Heart left ventricle (tissue), 16 donors: ENCODE data around the gene EVC2. TPM values are rescaled to one million over a fixed set of nuclear protein-coding genes. Genes with fewer than 3 reads are reported as not detected.

Experiments used
- ATAC-seq, 4 donors: fragments of 200-7000 bp; cut with Tn5 transposase; one replicate each; pipeline ENCODE4 v1.9.1; 2020 to 2022; ENCODE audit warnings: moderate library complexity in 4 of 4, mild to moderate bottlenecking in 3 of 4, moderate number of reproducible peaks in 1 of 4
- DNase-seq, 5 donors: peaks; one replicate each; pipeline ENCODE4 v3.0.0-alpha.2; 2020
- H3K27ac ChIP-seq, 12 donors: fragments of 200-600 bp; sonication (generic) in 4 of 12; one replicate each; pipeline versions ENCODE4 v1.5.0 to v1.8.0; 2016 to 2022; ENCODE audit warnings: mild to moderate bottlenecking in 2 of 12
- H3K27me3 ChIP-seq, 9 donors: fragments of 200-600 bp; sonication (generic) in 2 of 9; one replicate each; pipeline versions ENCODE4 v1.5.1 to v1.8.0; 2016 to 2022; ENCODE audit warnings: mild to moderate bottlenecking in 3 of 9
- H3K36me3 ChIP-seq, 9 donors: fragments of 200-600 bp; sonication (generic) in 2 of 9; one replicate each; pipeline versions ENCODE4 v1.5.0 to v1.8.0; 2018 to 2022; ENCODE audit warnings: mild to moderate bottlenecking in 2 of 9
- H3K4me1 ChIP-seq, 12 donors: fragments of 200-600 bp; sonication (generic) in 4 of 12; one replicate each; pipeline versions ENCODE4 v1.5.0 to v1.8.0; 2016 to 2022; ENCODE audit warnings: mild to moderate bottlenecking in 3 of 12
- H3K4me3 ChIP-seq, 12 donors: fragments of 200-600 bp; sonication (generic) in 4 of 12; one replicate each; pipeline versions ENCODE4 v1.5.0 to v1.8.0; 2017 to 2022; ENCODE audit warnings: mild to moderate bottlenecking in 9 of 12, moderate library complexity in 4 of 12
- H3K9me3 ChIP-seq, 12 donors: fragments of 200-600 bp; sonication (generic) in 4 of 12; one replicate each; pipeline versions ENCODE4 v1.5.0 to v1.8.0; 2016 to 2022; ENCODE audit warnings: mild to moderate bottlenecking in 1 of 12
- POLR2A ChIP-seq, 2 donors: fragments of 450-650 bp; IDR thresholded peaks; one replicate each; pipeline ENCODE4 v1.6.1; 2017; ENCODE audit warnings: antibody characterized with exemption in 2 of 2, mild to moderate bottlenecking in 2 of 2, moderate library complexity in 2 of 2
- WGBS, 4 donors: extraction: QIAGEN DNeasy Blood & Tissue Kit in 2 of 4; methylation state at CpG; one replicate each; pipeline versions ENCODE4 v1.1.5 to v1.1.7; 2013 to 2018; 5-methylcytosine and 5-hydroxymethylcytosine counted together
- intact Hi-C, 10 donors: fragments of 100-400 bp; cut with DNase I; formaldehyde crosslinking; loops; one replicate each; pipeline versions ENCODE4 v1.11.1 to v1.14.2; 2022
- polyA plus RNA-seq, 2 donors: library from polyadenylated mRNA; stranded (reverse); fragments of 200-250 nt; gene quantifications; one replicate each; pipeline ENCODE4 v1.2.3, GENCODE V29; 2013
- total RNA-seq, 9 donors: library from RNA; depleted of rRNA in 2 of 9; stranded (reverse); fragments of >200 nt in 2 of 9; fragmentation: NEBNext Ultra II Directional in 3 of 9; extraction: Animal tissue kit (Norgen Biotek cat#: 25700) in 3 of 9; gene quantifications; one replicate each; pipeline versions ENCODE4 v1.1.0 to v1.2.4, GENCODE V29; 2016 to 2023
- TF ChIP-seq, protein P1 (sequence below), 12 donors: fragments of 200-600 bp; sonication (generic) in 4 of 12; IDR thresholded peaks; one replicate each; pipeline versions ENCODE4 v1.5.0 to v1.8.0; 2018 to 2022; ENCODE audit warnings: antibody characterized with exemption in 12 of 12, mild to moderate bottlenecking in 5 of 12
- donor health status: ischemic (EF 13 %, LVEDD 7.1; RV severe dilation, severe dysfunction).
- donor health status: healthy with polysubstance abuse.
- donor health status: DM: no; HTN: yes; CAD: no.
- donor health status: DM: no; HTN: no; CAD: no.
- donor health status: ischemic (EF 25% LVEDD 6.9; RV normal size, moderate dysfunction).
- donor health status: ischemic (EF 25% LVEDD 5.7; RV mildly dilated, moderate dysfunction).
- donor health status: healthy.
- donor health status: DM: yes; HTN: yes; CAD: no.
- donor health status: ischemic (EF 35%, LVEDD 5.7; RV mildly dilated, moderate dysfunction).
- donor health status: nonischemic (EF 11% LVEDD 7.7; RV severe dilation, severe dysfunction).
- donor health status: DM: yes; HTN: yes; CAD: no.
- donor health status: PGD.
- donor health status: ischemic (EF 29% LVEDD 5.4; RV normal size, mild dysfunction).
- donor health status: nonischemic (EF 23%, LVEDD 6.1; RV moderate dilation, normal function).

Gene EVC2
- total and polyA plus RNA-seq, 11 donors, result 0.46 to 3.1 (median 0.95) TPM

DNA sequence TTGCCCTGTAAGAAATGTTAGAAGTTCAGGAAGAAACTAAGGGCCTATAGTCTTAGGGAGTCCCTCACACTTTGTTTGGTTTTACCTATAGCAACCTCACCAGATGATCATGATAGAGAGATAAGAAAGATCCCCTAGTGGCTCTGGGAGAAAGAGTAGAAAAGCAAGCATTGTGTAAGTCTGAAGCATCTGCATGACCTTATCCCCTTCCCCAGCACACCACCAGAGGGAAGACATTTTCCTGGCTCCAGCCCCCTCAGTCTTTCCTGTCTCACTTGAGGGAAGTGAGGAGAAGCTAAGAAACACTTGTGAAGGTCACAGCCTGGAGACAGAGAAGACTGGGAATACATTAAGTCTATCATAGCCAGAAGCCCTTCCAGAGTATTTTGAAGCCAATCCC, 154.0 kb downstream of the EVC2 start:
- no peaks in the 10 kb centered on the region for H3K27me3 ChIP-seq
- intact Hi-C loops, result no loop called here
- H3K4me3 ChIP-seq, result no peak overlapping the region
- TF ChIP-seq, protein P1, sequence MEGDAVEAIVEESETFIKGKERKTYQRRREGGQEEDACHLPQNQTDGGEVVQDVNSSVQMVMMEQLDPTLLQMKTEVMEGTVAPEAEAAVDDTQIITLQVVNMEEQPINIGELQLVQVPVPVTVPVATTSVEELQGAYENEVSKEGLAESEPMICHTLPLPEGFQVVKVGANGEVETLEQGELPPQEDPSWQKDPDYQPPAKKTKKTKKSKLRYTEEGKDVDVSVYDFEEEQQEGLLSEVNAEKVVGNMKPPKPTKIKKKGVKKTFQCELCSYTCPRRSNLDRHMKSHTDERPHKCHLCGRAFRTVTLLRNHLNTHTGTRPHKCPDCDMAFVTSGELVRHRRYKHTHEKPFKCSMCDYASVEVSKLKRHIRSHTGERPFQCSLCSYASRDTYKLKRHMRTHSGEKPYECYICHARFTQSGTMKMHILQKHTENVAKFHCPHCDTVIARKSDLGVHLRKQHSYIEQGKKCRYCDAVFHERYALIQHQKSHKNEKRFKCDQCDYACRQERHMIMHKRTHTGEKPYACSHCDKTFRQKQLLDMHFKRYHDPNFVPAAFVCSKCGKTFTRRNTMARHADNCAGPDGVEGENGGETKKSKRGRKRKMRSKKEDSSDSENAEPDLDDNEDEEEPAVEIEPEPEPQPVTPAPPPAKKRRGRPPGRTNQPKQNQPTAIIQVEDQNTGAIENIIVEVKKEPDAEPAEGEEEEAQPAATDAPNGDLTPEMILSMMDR (IDR thresholded peaks at IDR 0.05), result no peak
- TF ChIP-seq POLR2A (IDR thresholded peaks at IDR 0.05), result no peak
- H3K27ac ChIP-seq, result no peak overlapping the region
- H3K9me3 ChIP-seq, result peaks cover 0 to 12% (median 0%) of the 10 kb centered on the region in 12 donors
- peaks cover 0 to 10% (median 0%) of the 10 kb centered on the region in 9 donors for H3K36me3 ChIP-seq
- no peak for DNase-seq
- H3K4me1 ChIP-seq, result no peaks in the 10 kb centered on the region
- ATAC-seq, result no peak

GRCh38 chr4:5553801-5554200, 154.6 kb downstream of the EVC2 start:
- intact Hi-C loops, result no loop called here
- peak in 1 of 4 donors; percentile 18 for ATAC-seq
- 81 to 87% (median 85%) methylated on average over 5 of the region's 5 CpGs for WGBS, 4 donors
- Histone ChIP-seq H3K27me3 (no peaks in the 10 kb centered on the region), H3K36me3 (peaks cover 0 to 10% (median 0%) of the 10 kb centered on the region in 9 donors), H3K4me3 (no peak overlapping the region), H3K9me3 (peaks cover 0 to 14% (median 0%) of the 10 kb centered on the region in 12 donors), H3K27ac (no peak overlapping the region), H3K4me1 (no peaks in the 10 kb centered on the region)
- TF ChIP-seq, protein P1 (IDR thresholded peaks at IDR 0.05), result no peak
- TF ChIP-seq POLR2A (IDR thresholded peaks at IDR 0.05), result no peak
- DNase-seq, result no peak

- TF ChIP-seq POLR2A (IDR thresholded peaks at IDR 0.05), result no peak
- H3K4me1 ChIP-seq, result no peaks in the 10 kb centered on the region
- H3K4me3 ChIP-seq, result no peak overlapping the region
- no peak overlapping the region for H3K27ac ChIP-seq
- DNase-seq (no peak), ATAC-seq (no peak)
- peaks cover 0 to 6% (median 0%) of the 10 kb centered on the region in 9 donors for H3K36me3 ChIP-seq
- H3K9me3 ChIP-seq, result peaks cover 0 to 8% (median 0%) of the 10 kb centered on the region in 12 donors
- intact Hi-C loops, result no loop called here
- WGBS, 4 donors, result 87 to 90% (median 88%) methylated on average over 3 of the region's 3 CpGs
- no peaks in the 10 kb centered on the region for H3K27me3 ChIP-seq
Observed at GRCh38 chr4:5552451-5552850, 155.9 kb downstream of the EVC2 start.

GRCh38 chr4:5547651-5548249, 160.6 kb downstream of the EVC2 start:
- intact Hi-C loops, result no loop called here
- no peaks in the 10 kb centered on the region for H3K27me3 ChIP-seq
- H3K4me3 ChIP-seq, result no peak overlapping the region
- H3K27ac ChIP-seq, result no peak overlapping the region
- ATAC-seq (no peak), DNase-seq (no peak)
- no peaks in the 10 kb centered on the region for H3K4me1 ChIP-seq
- WGBS, 4 donors, result 85 to 97% (median 96%) methylated on average over 11 to 12 of the region's 12 CpGs
- no peaks in the 10 kb centered on the region for H3K36me3 ChIP-seq
- TF ChIP-seq, protein P1 (IDR thresholded peaks at IDR 0.05), result no peak
- TF ChIP-seq POLR2A (IDR thresholded peaks at IDR 0.05), result no peak
- H3K9me3 ChIP-seq, result peaks cover 0 to 7% (median 0%) of the 10 kb centered on the region in 12 donors

DNA sequence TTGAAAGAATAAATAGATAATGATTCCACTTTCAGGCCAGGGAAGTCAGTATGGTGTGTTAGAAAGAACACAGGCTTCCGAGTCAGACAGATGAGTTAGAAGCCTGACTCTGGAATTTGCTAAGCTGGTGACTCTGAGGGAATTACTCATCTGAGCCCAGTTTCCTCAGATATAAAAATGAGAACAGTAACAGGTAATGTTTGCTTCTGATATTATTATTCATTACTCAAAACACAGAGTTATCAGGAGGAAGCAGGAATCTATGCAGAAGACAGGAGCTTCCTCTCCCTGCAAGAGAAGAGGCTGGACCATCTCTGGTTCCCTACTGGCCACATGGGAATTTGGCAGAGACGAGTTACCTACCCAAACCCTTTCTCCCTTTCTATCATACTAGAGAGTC, 163.1 kb downstream of the EVC2 start:
- TF ChIP-seq, protein P1 (IDR thresholded peaks at IDR 0.05), result no peak
- TF ChIP-seq POLR2A (IDR thresholded peaks at IDR 0.05), result no peak
- DNase-seq (no peak), ATAC-seq (no peak)
- intact Hi-C loops, result no loop called here
- no peak overlapping the region for H3K4me3 ChIP-seq
- H3K36me3 ChIP-seq, result no peaks in the 10 kb centered on the region
- no peaks in the 10 kb centered on the region for H3K4me1 ChIP-seq
- peaks cover 0 to 6% (median 0%) of the 10 kb centered on the region in 12 donors for H3K9me3 ChIP-seq
- WGBS, 4 donors, result 37 to 63% (median 51%) methylated on average over 2 of the region's 2 CpGs
- H3K27ac ChIP-seq, result no peak overlapping the region
- no peaks in the 10 kb centered on the region for H3K27me3 ChIP-seq
